ENCODE data around the gene DMD.

DMD gene

GRCh38 chrX:31743004-31743403, 1468.3 kb downstream of the DMD start:
- H3K4me1 Mint-ChIP-seq (ENCODE audit: low read depth) = no peaks in the 10 kb centered on the region
- DNase-seq (ENCODE audit: low spot score) = no peak
- peaks cover 5% of the 10 kb centered on the region for H3K9me3 Mint-ChIP-seq
- H3K27ac Mint-ChIP-seq = no peak overlapping the region
- no peaks in the 10 kb centered on the region for H3K36me3 Mint-ChIP-seq (ENCODE audit: low read depth)
- H3K27me3 Mint-ChIP-seq (ENCODE audit: low read depth) = no peaks in the 10 kb centered on the region
- no peak overlapping the region for H3K4me3 Mint-ChIP-seq

DNA sequence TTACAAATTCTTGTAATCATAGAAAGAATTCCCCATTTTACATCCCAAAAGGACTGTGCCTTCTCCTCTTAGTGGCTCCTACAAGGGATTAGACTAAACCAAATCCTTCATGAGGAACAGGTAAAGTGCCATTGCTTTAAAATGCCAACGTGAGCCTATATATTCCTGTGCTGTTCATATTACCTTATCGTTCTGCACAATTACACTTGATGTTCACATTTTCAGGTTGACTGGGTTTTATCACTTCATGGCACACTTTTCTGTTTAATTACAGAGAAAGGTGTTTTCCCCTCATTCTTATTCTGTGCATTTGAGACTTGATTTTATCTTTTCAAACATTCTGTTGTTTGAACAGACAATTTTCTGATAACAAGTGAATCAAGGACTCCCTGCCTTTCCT, 1493.9 kb downstream of the DMD start:
- DNase-seq (ENCODE audit: low spot score) = no peak
- no peak overlapping the region for H3K4me3 Mint-ChIP-seq
- no peaks in the 10 kb centered on the region for H3K36me3 Mint-ChIP-seq (ENCODE audit: low read depth)
- H3K27ac Mint-ChIP-seq = no peak overlapping the region
- no peaks in the 10 kb centered on the region for H3K9me3 Mint-ChIP-seq
- H3K4me1 Mint-ChIP-seq (ENCODE audit: low read depth) = no peaks in the 10 kb centered on the region
- no peaks in the 10 kb centered on the region for H3K27me3 Mint-ChIP-seq (ENCODE audit: low read depth)

GRCh38 chrX:31715675-31716074, 1495.7 kb downstream of the DMD start:
- DNase-seq (ENCODE audit: low spot score) = no peak
- H3K4me1 Mint-ChIP-seq (ENCODE audit: low read depth) = no peaks in the 10 kb centered on the region
- H3K27ac Mint-ChIP-seq = no peak overlapping the region
- H3K27me3 Mint-ChIP-seq (ENCODE audit: low read depth) = no peaks in the 10 kb centered on the region
- no peaks in the 10 kb centered on the region for H3K36me3 Mint-ChIP-seq (ENCODE audit: low read depth)
- H3K9me3 Mint-ChIP-seq = no peaks in the 10 kb centered on the region
- H3K4me3 Mint-ChIP-seq = no peak overlapping the region

GRCh38 chrX:31714797-31715196, 1496.6 kb downstream of the DMD start:
- no peaks in the 10 kb centered on the region for H3K36me3 Mint-ChIP-seq (ENCODE audit: low read depth)
- H3K9me3 Mint-ChIP-seq = no peaks in the 10 kb centered on the region
- no peak overlapping the region for H3K4me3 Mint-ChIP-seq
- no peaks in the 10 kb centered on the region for H3K27me3 Mint-ChIP-seq (ENCODE audit: low read depth)
- H3K27ac Mint-ChIP-seq = no peak overlapping the region
- DNase-seq (ENCODE audit: low spot score) = no peak
- H3K4me1 Mint-ChIP-seq (ENCODE audit: low read depth) = no peaks in the 10 kb centered on the region

DNA sequence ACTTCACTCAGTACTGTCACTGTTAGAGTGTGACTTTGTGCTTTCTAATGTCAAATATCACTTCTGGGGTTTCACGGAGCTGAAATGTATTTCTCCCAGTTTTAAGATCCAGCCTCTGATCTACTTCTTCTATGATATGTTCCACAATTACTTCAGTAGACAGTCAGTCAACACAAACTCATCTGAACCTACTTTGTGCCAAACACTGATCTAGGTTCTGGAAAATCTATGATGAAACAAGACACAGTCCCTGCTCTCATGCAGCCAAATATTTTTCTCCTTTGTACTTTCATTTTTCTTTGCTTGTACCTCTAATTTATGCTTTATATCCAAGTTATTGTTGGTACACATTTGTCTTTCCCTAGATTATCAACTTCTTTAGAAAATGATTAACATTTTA, 1498.2 kb downstream of the DMD start:
- no peaks in the 10 kb centered on the region for H3K27me3 Mint-ChIP-seq (ENCODE audit: low read depth)
- DNase-seq (ENCODE audit: low spot score) = no peak
- no peak overlapping the region for H3K27ac Mint-ChIP-seq
- no peaks in the 10 kb centered on the region for H3K9me3 Mint-ChIP-seq
- H3K36me3 Mint-ChIP-seq (ENCODE audit: low read depth) = no peaks in the 10 kb centered on the region
- no peak overlapping the region for H3K4me3 Mint-ChIP-seq
- no peaks in the 10 kb centered on the region for H3K4me1 Mint-ChIP-seq (ENCODE audit: low read depth)

- H3K9me3 Mint-ChIP-seq = no peaks in the 10 kb centered on the region
- no peak overlapping the region for H3K4me3 Mint-ChIP-seq
- H3K36me3 Mint-ChIP-seq (ENCODE audit: low read depth) = no peaks in the 10 kb centered on the region
- no peak overlapping the region for H3K27ac Mint-ChIP-seq
- H3K4me1 Mint-ChIP-seq (ENCODE audit: low read depth) = no peaks in the 10 kb centered on the region
- H3K27me3 Mint-ChIP-seq (ENCODE audit: low read depth) = no peaks in the 10 kb centered on the region
- no peak for DNase-seq (ENCODE audit: low spot score)
Observed at GRCh38 chrX:31711166-31711565, 1500.2 kb downstream of the DMD start.

- DNase-seq (ENCODE audit: low spot score) = no peak
- H3K4me1 Mint-ChIP-seq (ENCODE audit: low read depth) = no peaks in the 10 kb centered on the region
Observed at GRCh38 chrX:31708116-31708515, 1503.2 kb downstream of the DMD start.

GRCh38 chrX:31706466-31706865, 1504.9 kb downstream of the DMD start:
- DNase-seq (ENCODE audit: low spot score) = no peak
- Mint-ChIP-seq H3K27ac (no peak overlapping the region), H3K27me3 (ENCODE audit: low read depth) (no peaks in the 10 kb centered on the region), H3K9me3 (no peaks in the 10 kb centered on the region), H3K4me3 (no peak overlapping the region), H3K4me1 (ENCODE audit: low read depth) (no peaks in the 10 kb centered on the region), H3K36me3 (ENCODE audit: low read depth) (no peaks in the 10 kb centered on the region)

More at GRCh38 chrX:31708116-31708515, 1503.2 kb downstream of the DMD start:
- Mint-ChIP-seq H3K9me3 (no peaks in the 10 kb centered on the region), H3K27ac (no peak overlapping the region), H3K27me3 (ENCODE audit: low read depth) (no peaks in the 10 kb centered on the region), H3K36me3 (ENCODE audit: low read depth) (no peaks in the 10 kb centered on the region), H3K4me3 (no peak overlapping the region)

DNA sequence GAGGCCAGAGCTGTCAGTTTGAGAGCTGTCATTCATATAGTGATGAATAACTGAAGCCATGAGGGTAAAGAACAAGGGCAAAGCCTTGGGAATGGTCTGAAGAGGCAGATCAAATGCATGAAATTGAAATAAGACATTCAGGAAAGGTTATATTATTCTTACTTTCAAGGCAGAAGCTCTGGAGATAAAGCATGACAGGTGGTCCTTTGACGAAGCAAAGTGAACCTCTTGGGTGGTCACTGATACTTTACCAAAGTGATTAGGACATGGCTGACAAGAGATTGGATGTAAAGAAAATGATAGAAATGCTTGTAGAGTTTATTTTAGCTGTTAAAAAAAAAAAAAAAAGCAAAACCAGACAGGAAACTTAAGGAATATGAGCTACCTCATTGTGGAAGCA, 1505.5 kb downstream of the DMD start:
- Mint-ChIP-seq H3K9me3 (no peaks in the 10 kb centered on the region), H3K4me1 (ENCODE audit: low read depth) (no peaks in the 10 kb centered on the region), H3K36me3 (ENCODE audit: low read depth) (no peaks in the 10 kb centered on the region), H3K27ac (no peak overlapping the region), H3K4me3 (no peak overlapping the region), H3K27me3 (ENCODE audit: low read depth) (no peaks in the 10 kb centered on the region)
- no peak for DNase-seq (ENCODE audit: low spot score)

DNA sequence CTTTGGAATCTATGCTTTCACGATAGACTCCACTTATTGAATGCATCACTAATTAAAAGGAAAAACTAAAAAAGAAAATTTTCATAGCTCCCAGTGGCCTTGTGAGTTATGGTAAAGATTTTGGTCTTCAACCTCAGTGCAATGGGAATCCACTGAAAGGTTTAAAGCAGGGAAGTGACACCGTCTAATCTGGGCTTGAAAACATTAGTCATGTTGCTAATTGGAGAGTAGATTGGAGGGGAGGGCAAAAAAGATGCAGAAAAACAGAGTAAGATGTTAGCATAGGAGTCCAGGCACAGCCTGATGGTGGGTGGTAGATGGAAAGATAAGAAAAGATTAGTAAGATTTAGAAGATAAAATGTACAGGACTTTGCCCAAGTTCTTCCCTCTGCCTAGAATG, 1506.4 kb downstream of the DMD start:
- H3K36me3 Mint-ChIP-seq (ENCODE audit: low read depth) = no peaks in the 10 kb centered on the region
- DNase-seq (ENCODE audit: low spot score) = no peak
- H3K27me3 Mint-ChIP-seq (ENCODE audit: low read depth) = no peaks in the 10 kb centered on the region
- H3K4me3 Mint-ChIP-seq = no peak overlapping the region
- no peaks in the 10 kb centered on the region for H3K4me1 Mint-ChIP-seq (ENCODE audit: low read depth)
- H3K9me3 Mint-ChIP-seq = no peaks in the 10 kb centered on the region
- H3K27ac Mint-ChIP-seq = no peak overlapping the region

- Mint-ChIP-seq H3K36me3 (ENCODE audit: low read depth) (no peaks in the 10 kb centered on the region), H3K9me3 (no peaks in the 10 kb centered on the region), H3K4me1 (ENCODE audit: low read depth) (no peaks in the 10 kb centered on the region), H3K27me3 (ENCODE audit: low read depth) (no peaks in the 10 kb centered on the region), H3K27ac (no peak overlapping the region), H3K4me3 (no peak overlapping the region)
- no peak for DNase-seq (ENCODE audit: low spot score)
Observed at GRCh38 chrX:31702222-31702621, 1509.1 kb downstream of the DMD start.

DNA sequence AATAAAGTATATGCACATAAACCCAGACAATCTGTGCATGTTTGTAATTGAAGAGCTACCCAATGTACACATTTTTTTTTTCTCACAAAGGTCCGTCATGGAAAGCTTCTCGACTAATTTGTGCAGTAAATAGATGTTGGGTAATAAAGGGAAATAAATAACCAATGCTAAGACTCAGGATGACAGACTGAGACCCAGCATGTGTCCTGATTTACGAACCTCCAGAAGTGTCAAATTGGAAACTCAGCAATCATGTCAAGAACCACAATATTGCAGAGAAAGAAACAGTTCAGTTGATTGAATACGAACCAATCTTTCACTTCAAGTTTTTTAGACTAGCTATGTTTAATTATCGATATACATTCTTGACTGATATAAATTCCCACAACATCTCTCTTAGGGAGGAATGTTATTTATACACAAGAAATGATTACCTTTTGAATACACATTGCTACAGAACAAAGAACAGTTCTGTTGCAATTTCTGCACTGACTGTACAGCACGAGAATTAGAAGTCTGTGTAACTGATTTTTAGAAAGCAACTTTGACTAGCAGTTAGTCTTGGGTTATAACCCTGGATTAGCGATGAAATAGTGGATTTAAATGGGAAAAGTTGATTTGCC, 1513.9 kb downstream of the DMD start:
- Mint-ChIP-seq H3K27ac (no peak overlapping the region), H3K4me3 (no peak overlapping the region), H3K4me1 (ENCODE audit: low read depth) (no peaks in the 10 kb centered on the region), H3K36me3 (ENCODE audit: low read depth) (no peaks in the 10 kb centered on the region), H3K27me3 (ENCODE audit: low read depth) (no peaks in the 10 kb centered on the region), H3K9me3 (no peaks in the 10 kb centered on the region)
- no peak for DNase-seq (ENCODE audit: low spot score)

DNA sequence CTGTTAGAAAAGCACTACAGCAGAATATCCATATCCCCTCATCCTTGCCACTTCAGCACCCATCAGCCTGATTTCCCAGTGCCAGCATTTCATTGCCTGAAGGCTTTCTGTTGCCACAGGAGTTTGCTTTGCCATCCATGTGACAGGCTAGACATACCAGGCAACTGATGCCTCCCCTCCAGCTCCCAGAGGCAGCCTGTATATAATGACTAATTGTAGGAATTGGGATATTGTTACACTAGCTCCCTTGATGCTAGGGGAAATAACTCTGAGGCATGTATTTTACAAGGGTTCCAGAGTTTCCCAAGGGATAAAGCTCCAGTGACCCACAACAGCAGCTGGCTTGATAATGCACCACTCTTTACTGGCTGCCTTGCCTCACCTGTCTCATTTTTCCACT, 1531.5 kb downstream of the DMD start:
- H3K4me1 Mint-ChIP-seq (ENCODE audit: low read depth) = no peaks in the 10 kb centered on the region
- no peaks in the 10 kb centered on the region for H3K27me3 Mint-ChIP-seq (ENCODE audit: low read depth)
- DNase-seq (ENCODE audit: low spot score) = no peak
- H3K4me3 Mint-ChIP-seq = no peak overlapping the region
- no peaks in the 10 kb centered on the region for H3K9me3 Mint-ChIP-seq
- H3K36me3 Mint-ChIP-seq (ENCODE audit: low read depth) = no peaks in the 10 kb centered on the region
- H3K27ac Mint-ChIP-seq = no peak overlapping the region

DNA sequence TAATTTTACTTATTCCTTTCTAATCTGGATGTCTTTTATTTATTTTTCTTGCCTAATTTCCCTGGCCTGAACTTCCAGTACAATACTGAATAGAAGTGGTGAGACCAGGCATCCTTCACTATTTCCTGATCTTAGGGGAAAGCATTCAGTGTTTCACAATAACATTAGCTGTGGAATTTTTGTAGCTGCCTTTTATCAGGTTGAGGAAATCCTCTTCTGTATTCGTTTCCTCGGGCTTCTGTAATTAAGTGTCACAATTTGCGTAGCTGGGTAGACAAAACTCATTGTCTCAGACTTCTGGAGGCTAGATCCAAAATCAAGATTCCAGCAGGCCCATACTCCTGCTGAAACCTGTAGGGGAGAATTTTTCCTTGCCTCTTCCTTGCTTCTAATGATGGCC, 1541.1 kb downstream of the DMD start:
- Mint-ChIP-seq H3K9me3 (no peaks in the 10 kb centered on the region), H3K4me1 (ENCODE audit: low read depth) (no peaks in the 10 kb centered on the region), H3K4me3 (no peak overlapping the region), H3K27ac (no peak overlapping the region), H3K27me3 (ENCODE audit: low read depth) (no peaks in the 10 kb centered on the region), H3K36me3 (ENCODE audit: low read depth) (no peaks in the 10 kb centered on the region)
- DNase-seq (ENCODE audit: low spot score) = no peak

DNA sequence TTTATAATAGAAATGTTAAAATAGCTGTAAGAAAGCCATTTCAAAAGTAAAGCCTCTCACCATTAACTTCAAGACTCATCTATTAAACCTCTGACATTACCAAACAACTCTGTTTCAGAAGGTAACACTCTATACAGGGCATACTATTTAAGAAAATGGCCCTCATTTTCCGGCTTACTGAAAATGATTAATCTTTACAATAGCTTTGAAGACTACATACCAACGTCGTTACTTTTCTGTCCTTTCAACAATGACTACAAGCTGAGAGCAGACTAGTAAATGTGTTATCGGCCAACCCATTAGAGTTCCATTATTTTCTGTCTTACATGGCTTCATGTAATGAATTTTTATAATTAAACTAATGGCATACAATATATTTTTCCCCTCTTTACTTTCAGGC, 1545.9 kb downstream of the DMD start:
- no peaks in the 10 kb centered on the region for H3K36me3 Mint-ChIP-seq (ENCODE audit: low read depth)

More for the DNA sequence above, 1545.9 kb downstream of the DMD start:
- no peaks in the 10 kb centered on the region for H3K9me3 Mint-ChIP-seq
- no peak overlapping the region for H3K4me3 Mint-ChIP-seq
- no peak overlapping the region for H3K27ac Mint-ChIP-seq
- H3K4me1 Mint-ChIP-seq (ENCODE audit: low read depth) = no peaks in the 10 kb centered on the region
- no peak for DNase-seq (ENCODE audit: low spot score)
- H3K27me3 Mint-ChIP-seq (ENCODE audit: low read depth) = no peaks in the 10 kb centered on the region

All from T-helper 2 cell treated with Interferon-gamma antibody and Interleukin-4, amounts not matched to agents 5 μg/mL and 100 μg/mL, for 36 hours (primary cell).